ENCODE measurements around the gene ZNF222. TPM values are rescaled to one million over a fixed set of nuclear protein-coding genes. Genes with fewer than 3 reads are reported as not detected.

Gene ZNF222
- total RNA-seq (2014; rRNA removed; shearing (Covaris generic); ENCODE audit: low replicate concordance), result 8.2 and 9.8 TPM in 2 replicates

DNA sequence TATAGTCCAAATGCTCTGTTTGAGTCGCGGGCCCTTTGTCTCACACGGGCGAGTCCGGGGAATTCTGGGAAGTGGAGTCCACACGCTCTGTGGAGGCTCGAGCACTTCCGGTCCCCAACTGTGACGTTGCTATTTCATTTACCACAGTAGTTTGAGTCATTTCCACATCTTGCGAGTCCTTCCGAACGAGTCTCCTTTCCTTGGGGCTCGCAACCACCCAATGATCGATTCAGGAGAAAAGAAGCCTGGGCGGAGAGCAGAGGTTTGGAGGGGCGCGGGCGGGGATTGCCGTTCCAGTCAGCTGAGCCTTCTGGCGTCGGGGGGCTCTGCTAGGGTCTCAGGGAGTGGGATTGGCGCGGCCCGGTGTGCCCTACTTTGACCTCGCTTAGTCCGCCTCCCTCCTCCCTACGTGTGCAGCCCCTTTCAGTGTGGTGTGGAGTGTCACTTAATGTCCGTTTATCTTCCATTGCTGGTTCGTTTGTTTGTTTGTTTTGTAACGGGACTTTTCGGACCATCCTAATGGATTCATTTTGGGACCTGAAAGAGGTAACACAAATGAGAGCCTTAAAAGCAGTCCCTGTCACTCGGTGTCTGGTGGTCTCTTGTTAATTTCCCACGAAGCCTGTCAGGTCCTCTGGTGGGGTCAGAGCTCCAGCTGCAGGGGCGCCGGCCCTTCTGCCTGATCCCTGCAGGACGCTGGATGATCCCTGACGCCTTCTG, at the start of gene ZNF222:
Gene ZNF222 (plus strand): TSS at position 163 of the 720 bp plus-strand sequence. CDS start 58 bp downstream, at position 221.
- in situ Hi-C loops (cut with HindIII; ENCODE audit: low pct_unique_long_range_greater_than_20kb, low sequenced_read_pairs), result no loop called here

DNA sequence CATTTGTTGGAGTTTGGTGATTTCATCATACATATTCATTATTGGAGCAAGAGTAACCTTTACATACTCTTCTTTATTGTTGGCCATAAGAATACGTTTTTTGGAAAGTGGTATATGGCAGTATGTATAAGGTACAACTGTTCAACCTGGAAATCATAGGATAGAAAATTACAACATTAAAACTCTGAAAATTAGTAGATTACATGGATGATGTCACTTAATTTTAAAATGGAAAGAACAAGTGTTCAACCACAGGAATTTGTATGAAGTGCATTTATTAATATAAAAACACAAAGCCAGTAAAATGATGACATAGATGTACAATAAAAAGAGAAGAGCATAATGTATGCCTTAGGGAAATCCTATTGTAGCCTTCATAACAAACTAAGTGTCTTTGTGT, 48.4 kb upstream of the ZNF222 start:
- in situ Hi-C loops (cut with HindIII; ENCODE audit: low pct_unique_long_range_greater_than_20kb, low sequenced_read_pairs), result no loop called here
- no peak for DNase-seq (ENCODE audit: low read depth)

More for the DNA sequence above, at the start of gene ZNF222:
- peak; percentile 74 for DNase-seq (ENCODE audit: low read depth)

DNA sequence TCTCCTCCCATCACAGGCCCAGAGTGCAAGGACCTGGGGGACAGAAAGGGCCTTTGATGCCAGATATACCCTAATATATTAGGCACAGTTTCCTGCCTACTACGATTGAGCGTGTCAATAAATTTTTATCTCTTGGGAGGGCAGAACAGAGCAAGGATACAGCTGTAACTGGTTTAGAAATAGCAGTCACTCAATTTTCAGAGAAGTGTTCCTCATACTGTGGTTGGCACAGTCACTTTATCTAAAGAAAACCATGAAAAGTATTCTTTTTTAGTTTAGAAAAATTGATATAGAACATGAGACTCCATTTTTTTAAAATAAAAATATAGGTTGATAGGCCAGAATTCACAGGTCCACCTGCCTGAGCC, 41.7 kb upstream of the ZNF222 start:
- in situ Hi-C loops (cut with HindIII; ENCODE audit: low pct_unique_long_range_greater_than_20kb, low sequenced_read_pairs), result no loop called here
- DNase-seq (ENCODE audit: low read depth), result no peak

DNA sequence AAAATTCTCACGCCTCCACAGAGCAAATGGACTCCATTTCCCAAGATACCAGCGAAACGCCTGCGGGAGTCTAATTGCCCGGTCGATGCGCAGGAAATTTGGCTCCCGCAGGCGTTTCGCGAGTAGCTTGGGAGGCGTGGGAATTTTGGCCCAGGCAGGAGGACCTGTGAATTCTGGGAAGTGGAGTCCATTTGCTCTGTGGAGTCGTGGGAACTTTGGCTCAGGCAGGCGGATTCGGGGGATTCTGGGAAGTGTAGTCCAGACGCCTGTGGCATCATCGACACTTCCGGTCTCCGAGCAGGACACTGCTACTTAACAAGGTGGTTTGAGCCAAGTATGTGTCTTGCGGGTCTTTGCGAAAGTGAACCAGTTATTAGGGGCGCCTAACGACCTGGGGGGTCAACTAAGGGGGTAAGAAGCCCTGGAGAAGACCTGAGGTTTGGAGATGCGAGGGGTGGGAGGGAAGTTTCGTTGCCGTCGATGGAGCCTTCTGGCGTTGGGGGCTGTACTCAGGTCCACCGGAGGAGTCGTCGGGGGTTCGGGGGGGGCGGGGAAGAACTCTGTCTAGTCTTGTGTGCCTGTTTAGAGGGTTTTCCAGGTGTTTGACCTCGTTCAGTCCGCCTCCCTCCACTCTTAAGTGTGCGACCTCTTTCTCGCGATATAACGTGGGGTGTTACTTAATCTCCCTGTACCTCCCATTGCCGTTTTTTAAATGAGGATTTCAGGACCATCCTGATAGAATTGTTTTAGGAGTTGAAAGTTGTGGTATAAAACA, 41.1 kb upstream of the ZNF222 start, which contains the start of gene ZNF155:
Gene ZNF155 (plus strand): TSS at position 277 of the 775 bp plus-strand sequence. CDS start 4,356 bp downstream, outside the sequence.
- in situ Hi-C loops (cut with HindIII; ENCODE audit: low pct_unique_long_range_greater_than_20kb, low sequenced_read_pairs), result no loop called here
- DNase-seq (ENCODE audit: low read depth), result peak; percentile 93

DNA sequence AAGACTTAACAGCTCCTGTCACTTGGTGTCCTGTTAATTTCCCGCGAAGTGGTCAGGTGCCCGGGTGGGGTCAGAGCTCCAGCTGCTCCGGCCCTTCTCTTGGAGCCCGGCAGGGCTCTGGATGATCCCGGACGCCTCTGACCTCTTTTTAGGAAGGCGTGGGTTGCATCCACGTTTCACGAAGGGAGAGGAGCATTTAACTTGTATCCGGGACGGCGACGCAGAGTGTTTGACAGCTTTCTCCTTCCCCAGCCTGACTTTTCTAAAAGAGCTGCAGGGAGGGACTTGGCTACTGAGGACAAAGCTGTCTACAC, 40.5 kb upstream of the ZNF222 start:
- in situ Hi-C loops (cut with HindIII; ENCODE audit: low pct_unique_long_range_greater_than_20kb, low sequenced_read_pairs), result no loop called here
- no peak for DNase-seq (ENCODE audit: low read depth)

DNA sequence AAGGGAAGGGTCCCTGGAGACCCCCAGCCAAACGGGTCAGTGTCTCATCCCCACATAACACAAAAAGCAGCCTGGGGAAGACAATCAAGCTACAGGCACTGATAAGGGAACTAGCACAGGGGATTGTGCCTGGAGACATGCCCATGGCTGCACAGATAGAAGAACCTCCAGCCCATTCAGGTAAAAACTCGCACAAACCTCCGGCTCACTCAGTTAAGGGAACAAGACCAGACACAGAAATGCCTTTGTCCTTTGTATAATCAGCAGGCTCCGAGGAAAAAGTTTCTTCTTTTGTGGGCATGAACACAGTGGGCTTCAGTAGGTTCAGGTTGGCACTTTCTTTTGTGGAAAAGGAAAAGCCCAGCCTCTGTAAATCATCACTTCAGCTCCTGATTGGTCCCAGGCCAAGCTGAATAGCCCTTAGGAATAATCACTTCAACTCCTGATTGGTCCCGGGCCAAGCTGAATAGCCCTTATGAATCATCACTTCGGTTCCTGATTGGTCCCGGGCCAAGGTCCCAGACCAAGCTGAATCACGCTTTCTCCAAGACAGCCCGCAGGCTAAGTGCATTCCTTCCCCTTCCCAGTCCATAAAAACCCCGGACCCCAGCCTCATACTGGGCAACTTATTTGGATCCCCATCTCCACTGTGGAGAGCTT, 27.4 kb upstream of the ZNF222 start:
- in situ Hi-C loops (cut with HindIII; ENCODE audit: low pct_unique_long_range_greater_than_20kb, low sequenced_read_pairs), result no loop called here
- peak; percentile 29 for DNase-seq (ENCODE audit: low read depth)

DNA sequence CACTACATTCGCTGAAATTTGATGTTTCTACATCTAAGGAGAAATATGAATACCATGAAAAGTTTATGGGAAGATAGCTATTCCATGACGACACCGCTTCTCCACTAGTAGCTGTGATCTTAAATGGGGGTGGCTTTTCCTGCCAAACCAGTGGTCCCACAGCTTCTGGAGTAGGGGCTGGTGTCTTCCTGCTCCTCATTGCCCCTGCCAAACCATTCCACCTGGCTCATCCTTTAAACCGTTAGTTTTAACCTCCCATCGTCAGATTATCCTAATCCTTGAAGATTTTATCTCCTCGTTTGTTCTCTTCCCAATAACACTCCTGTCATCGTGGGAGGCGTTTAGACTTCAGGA, 23.0 kb upstream of the ZNF222 start:
- DNase-seq (ENCODE audit: low read depth), result no peak

DNA sequence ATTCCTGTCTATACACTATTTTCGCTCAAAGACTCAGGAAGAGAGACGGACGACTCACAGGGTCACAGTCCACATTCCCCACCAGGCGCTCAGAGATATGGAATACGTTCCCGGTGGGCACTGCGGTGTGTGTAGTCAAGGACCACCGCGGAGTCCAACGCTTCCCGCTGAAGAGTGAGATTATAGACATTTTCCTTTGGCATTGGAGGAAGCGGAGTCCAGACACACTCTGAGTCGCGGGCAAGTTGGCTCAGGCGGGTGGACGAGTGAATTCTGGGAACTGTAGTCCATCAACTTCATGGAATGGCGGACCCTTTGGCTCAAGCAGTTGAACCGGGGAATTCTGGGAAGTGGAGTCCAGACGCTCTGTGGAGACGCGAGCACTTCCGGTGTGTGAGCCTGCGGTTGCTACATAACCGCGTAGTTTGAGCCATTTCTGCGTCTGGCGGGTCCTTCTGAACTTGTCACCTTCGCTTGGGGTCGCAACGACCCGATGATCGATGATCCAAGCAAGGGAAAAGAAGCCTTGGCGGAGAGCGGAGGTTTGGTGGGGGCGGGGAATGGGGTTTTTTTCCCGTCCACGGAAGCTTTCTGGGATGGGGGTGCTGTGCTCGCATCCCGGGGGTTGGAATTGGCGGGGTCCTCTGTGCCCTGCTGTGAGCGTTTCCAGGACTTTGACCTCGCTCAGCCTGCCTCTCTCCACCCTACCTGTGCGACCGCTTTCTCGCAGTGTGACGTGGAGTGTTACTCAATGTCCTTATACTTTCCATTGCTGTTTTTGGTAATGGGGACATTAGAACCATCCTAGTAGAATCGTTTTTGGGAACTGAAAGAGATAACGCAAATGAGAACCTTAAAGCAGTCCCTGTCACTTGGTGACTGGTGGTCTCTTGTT, 22.4 kb upstream of the ZNF222 start, which contains the start of gene ZNF230:
Gene ZNF230 (plus strand): TSS at position 392 of the 895 bp plus-strand sequence. CDS start 4,122 bp downstream, outside the sequence.
- in situ Hi-C loops (cut with HindIII; ENCODE audit: low pct_unique_long_range_greater_than_20kb, low sequenced_read_pairs), result no loop called here
- peak; percentile 89 for DNase-seq (ENCODE audit: low read depth)

More for the DNA sequence above, 23.0 kb upstream of the ZNF222 start:
- in situ Hi-C loops (cut with HindIII; ENCODE audit: low pct_unique_long_range_greater_than_20kb, low sequenced_read_pairs), result no loop called here

DNA sequence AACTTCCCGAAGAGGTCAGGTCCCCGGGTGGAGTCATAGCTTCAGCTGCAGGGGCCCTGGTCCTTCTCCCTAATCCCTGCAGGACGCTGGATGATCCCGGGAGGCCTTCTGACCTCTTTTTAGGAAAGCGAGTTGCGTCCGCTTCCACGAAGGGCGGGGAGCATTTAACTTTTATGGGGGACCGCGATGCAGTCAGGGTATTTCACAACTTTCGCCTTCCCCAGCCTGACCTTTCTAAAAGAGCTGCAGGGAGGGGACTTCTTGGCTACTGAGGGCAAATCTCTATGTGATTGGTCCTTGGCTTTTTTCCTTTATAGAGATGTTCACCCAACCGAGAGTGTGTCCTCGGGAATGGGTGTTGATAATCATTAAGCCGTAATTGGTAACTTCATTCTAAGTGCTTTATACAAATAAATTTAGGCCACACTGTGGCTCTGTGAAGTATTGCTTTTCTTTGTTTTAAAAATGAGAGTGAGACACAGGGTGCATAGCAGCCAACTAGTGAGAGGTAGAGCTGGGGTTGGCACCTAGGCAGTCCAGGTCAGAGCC, 21.6 kb upstream of the ZNF222 start:
- DNase-seq (ENCODE audit: low read depth), result peak; percentile 71
- in situ Hi-C loops (cut with HindIII; ENCODE audit: low pct_unique_long_range_greater_than_20kb, low sequenced_read_pairs), result no loop called here

DNA sequence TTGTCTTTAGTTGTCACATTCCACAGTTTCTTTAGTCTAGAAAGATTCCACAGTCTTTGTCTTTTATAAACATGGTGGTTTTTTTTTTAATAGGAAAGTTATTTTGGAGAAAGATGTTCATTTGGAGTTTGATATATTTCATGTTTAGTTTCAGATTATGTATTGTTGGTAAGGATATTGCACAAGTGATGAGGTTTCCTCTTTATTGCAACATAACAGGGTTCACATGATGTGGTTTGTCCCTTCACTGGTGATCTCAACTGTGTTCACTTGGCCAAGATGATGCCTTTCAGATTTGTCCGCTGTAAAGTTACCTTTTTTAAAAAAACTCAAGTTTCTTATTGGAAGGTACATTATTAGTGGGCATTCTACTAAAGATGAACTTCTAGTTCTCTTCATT, 19.2 kb upstream of the ZNF222 start:
- DNase-seq (ENCODE audit: low read depth), result no peak
- in situ Hi-C loops (cut with HindIII; ENCODE audit: low pct_unique_long_range_greater_than_20kb, low sequenced_read_pairs), result no loop called here

DNA sequence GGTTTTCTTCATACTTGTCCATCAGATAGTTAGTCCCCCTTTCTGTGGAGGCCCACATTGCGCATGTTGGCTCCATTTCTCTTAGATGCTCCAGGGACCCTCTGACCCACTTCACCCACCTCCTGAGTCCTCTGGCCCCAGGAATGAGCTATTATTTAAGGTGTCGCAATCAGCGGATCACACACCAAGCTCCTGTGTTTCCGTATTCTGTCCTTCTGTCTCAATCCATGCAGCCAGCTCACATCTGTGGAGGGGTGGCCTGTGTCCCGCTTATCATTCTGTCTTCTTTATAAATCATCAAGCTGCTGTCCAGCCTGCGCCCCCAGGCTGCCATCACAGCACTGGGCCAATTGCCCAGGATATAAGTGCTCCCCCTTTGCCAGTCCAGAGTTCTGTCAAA, 17.7 kb upstream of the ZNF222 start:
- DNase-seq (ENCODE audit: low read depth), result no peak
- in situ Hi-C loops (cut with HindIII; ENCODE audit: low pct_unique_long_range_greater_than_20kb, low sequenced_read_pairs), result no loop called here

DNA sequence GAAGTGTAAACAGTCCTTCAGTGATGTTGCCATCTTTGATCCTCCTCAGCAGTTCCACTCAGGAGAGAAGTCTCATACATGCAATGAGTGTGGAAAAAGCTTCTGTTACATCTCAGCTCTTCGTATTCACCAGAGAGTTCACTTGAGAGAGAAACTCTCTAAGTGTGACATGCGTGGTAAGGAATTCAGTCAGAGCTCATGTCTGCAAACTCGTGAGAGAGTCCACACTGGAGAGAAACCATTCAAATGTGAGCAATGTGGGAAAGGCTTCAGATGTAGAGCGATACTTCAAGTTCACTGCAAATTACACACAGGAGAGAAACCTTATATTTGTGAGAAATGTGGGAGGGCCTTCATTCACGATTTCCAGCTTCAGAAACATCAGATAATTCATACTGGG, 14.7 kb upstream of the ZNF222 start:
- in situ Hi-C loops (cut with HindIII; ENCODE audit: low pct_unique_long_range_greater_than_20kb, low sequenced_read_pairs), result no loop called here
- no peak for DNase-seq (ENCODE audit: low read depth)

DNA sequence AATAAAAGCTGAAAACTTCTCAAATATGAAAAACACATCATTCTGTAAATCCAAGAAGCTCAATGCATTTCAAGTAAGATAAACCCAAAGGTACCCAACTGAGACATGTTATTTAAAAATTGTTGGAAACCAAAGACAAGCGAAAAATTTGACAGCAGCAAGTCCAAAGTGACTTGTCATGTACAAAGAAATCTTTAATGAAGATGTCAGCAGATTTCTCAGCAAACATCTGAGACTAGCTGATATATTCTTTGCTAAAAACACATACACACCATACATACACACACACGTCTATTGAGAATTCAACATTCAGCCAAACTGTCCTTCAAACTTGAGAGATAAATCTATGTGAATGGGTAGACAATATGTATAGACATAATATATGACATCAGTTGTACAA, 5.7 kb upstream of the ZNF222 start:
- DNase-seq (ENCODE audit: low read depth), result no peak
- in situ Hi-C loops (cut with HindIII; ENCODE audit: low pct_unique_long_range_greater_than_20kb, low sequenced_read_pairs), result no loop called here

DNA sequence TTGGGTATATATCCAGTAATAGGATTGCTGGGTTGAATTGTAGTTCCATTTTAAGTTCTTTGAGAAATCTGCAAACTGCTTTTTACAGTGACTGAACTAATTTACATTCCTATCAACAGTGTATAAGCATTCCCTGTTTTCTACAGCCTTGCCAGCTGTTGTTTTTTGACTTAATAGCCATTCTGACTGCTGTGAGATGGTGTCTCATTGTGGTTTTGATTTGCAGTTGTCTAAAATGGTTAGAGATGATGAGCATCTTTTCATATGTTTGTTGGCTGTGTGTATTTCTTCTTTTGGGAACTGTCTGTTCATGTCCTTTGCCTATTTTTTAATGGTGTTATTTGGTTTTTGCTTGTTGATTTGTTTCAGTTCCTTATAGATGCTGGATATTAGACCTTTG, 4.0 kb upstream of the ZNF222 start:
- in situ Hi-C loops (cut with HindIII; ENCODE audit: low pct_unique_long_range_greater_than_20kb, low sequenced_read_pairs), result no loop called here
- DNase-seq (ENCODE audit: low read depth), result no peak

DNA sequence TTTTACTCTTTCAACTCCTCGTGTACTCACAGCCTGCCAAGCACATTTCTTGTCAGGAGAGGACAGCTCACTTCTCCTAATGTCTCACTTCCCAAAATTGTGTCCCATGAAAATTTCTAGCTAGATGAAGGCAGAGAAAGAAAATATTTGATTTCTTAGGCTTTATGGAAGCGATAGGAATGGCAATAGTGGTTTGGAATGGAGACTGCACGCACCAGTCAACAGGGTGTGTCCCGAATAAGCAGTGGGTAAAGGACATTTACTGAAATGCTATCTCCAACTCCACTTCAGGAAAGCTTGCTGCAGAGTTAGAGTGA, 321 bp upstream of the ZNF222 start:
- DNase-seq (ENCODE audit: low read depth), result no peak
- in situ Hi-C loops (cut with HindIII; ENCODE audit: low pct_unique_long_range_greater_than_20kb, low sequenced_read_pairs), result no loop called here

DNA sequence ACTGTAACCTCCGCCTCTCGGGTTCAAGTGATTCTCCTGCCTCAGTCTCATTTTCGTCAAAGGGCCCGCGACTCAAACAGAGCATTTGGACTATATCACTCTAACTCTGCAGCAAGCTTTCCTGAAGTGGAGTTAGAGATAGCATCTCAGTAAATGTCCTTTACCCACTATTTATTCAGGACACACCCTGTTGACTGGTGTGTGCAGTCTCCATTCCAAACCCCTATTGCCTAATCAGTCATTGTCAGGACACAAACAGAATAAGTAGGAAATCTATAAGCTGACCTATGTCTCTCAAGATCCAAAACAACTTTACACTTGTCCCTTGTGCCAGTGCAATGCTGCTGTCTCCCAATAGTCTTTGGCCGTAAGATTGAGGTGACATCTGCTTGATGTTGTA, 1.4 kb downstream of the ZNF222 start:
- in situ Hi-C loops (cut with HindIII; ENCODE audit: low pct_unique_long_range_greater_than_20kb, low sequenced_read_pairs), result no loop called here
- no peak for DNase-seq (ENCODE audit: low read depth)

DNA sequence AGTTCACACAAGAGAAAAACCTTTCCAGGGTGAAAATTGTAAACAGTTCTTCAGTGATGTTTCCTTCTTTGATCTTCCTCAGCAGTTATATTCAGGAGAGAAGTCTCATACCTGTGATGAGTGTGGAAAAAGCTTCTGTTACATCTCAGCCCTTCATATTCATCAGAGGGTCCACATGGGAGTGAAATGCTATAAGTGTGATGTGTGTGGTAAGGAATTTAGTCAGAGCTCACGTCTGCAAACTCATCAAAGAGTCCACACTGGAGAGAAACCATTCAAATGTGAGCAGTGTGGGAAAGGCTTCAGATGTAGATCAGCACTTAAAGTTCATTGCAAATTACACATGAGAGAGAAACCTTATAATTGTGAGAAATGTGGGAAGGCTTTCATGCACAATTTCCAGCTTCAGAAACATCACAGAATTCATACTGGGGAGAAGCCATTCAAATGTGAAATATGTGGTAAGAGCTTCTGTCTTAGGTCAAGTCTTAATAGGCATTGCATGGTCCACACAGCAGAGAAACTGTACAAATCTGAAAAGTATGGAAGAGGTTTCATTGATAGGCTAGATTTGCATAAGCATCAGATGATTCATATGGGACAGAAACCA, 6.9 kb downstream of the ZNF222 start:
- in situ Hi-C loops (cut with HindIII; ENCODE audit: low pct_unique_long_range_greater_than_20kb, low sequenced_read_pairs), result no loop called here
- no peak for DNase-seq (ENCODE audit: low read depth)

DNA sequence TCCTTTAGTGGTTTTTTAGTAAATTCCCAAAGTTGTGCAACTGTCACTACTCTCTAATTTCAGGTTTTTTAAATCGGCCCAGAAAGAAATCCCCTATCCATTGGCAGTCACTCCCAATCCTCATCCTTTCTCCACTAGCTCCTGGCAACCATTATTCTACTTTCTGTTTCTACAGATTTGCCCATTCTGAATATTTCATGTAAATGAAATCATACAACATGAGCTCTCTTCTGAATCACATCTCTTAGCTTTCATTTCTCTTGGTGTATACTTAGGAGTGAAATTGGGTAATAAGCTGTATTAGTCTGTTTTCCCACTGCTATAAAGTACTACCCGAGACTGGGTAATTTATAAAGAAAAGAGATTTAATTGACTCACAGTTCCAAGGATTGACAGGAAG, 17.0 kb downstream of the ZNF222 start:
- in situ Hi-C loops (cut with HindIII; ENCODE audit: low pct_unique_long_range_greater_than_20kb, low sequenced_read_pairs), result no loop called here

More for the DNA sequence above, 17.0 kb downstream of the ZNF222 start:
- no peak for DNase-seq (ENCODE audit: low read depth)
